Activated effector memory CD4-positive, alpha-beta T cell treated with anti-CD3 and anti-CD28 coated beads, Interleukin-2, amount 50 U/mL, for 16 hours (primary cell): ENCODE measurements around the gene FEV.

Experiments used
- DNase-seq: peaks from one replicate; pipeline ENCODE4 v3.0.0-alpha.2; 2020

Gene FEV

GRCh38 chr2:219016721-219017120 is 31.7 kb upstream of the FEV start:
- DNase-seq: no peak

GRCh38 chr2:219010873-219011272 is 25.9 kb upstream of the FEV start:
- no peak for DNase-seq

GRCh38 chr2:219010162-219010756 is 25.3 kb upstream of the FEV start:
- DNase-seq: peak; percentile 69

- no peak for DNase-seq
These were observed 24.3 kb upstream of the FEV start for GRCh38 chr2:219009294-219009693.

- DNase-seq: no peak
These were observed 19.0 kb upstream of the FEV start for GRCh38 chr2:219003979-219004378.

- no peak for DNase-seq
These were observed 18.3 kb upstream of the FEV start for GRCh38 chr2:219003267-219003634.

GRCh38 chr2:219002395-219003266 is 17.6 kb upstream of the FEV start:
- peak; percentile 81 for DNase-seq

GRCh38 chr2:219001577-219002394 is 16.8 kb upstream of the FEV start:
- DNase-seq: peak; percentile 74

GRCh38 chr2:219001100-219001576 is 16.2 kb upstream of the FEV start:
- no peak for DNase-seq

- DNase-seq: no peak
These were observed 15.6 kb upstream of the FEV start for GRCh38 chr2:219000569-219000960.

GRCh38 chr2:218999881-219000568 is 15.0 kb upstream of the FEV start:
- no peak for DNase-seq

GRCh38 chr2:218999021-218999880 is 14.3 kb upstream of the FEV start:
- DNase-seq: no peak

- DNase-seq: no peak
These were observed 13.5 kb upstream of the FEV start for GRCh38 chr2:218998414-218999002.

GRCh38 chr2:218997731-218998130 is 12.7 kb upstream of the FEV start:
- DNase-seq: no peak

GRCh38 chr2:218996937-218997336 is 12.0 kb upstream of the FEV start:
- no peak for DNase-seq

- peak; percentile 91 for DNase-seq
These were observed 11.2 kb upstream of the FEV start for GRCh38 chr2:218995972-218996711.

- DNase-seq: no peak
These were observed 10.6 kb upstream of the FEV start for GRCh38 chr2:218995561-218995960.

- DNase-seq: no peak
These were observed 8.6 kb upstream of the FEV start, which contains the start of gene CRYBA2 for GRCh38 chr2:218993345-218994315. Gene CRYBA2 (minus strand): TSS chr2:218993422. CDS start chr2:218993176, 246 bp downstream.

- no peak for DNase-seq
These were observed 7.8 kb upstream of the FEV start for GRCh38 chr2:218992703-218993344.
